ENCODE measurements around the gene UAP1L1.

GRCh38 chr9:137035507-137035834 lies 41.8 kb upstream of the UAP1L1 start:
- no peak for TF ChIP-seq CTCF (IDR thresholded peaks at IDR 0.05)
- TF ChIP-seq POLR2A (IDR thresholded peaks at IDR 0.05) = no peak
